ENCODE measurements around the gene USB1. TPM values are rescaled to one million over a fixed set of nuclear protein-coding genes. Genes with fewer than 3 reads are reported as not detected.

USB1 gene
- total RNA-seq, 1 donor from 2014 or later: 44.2 TPM

DNA sequence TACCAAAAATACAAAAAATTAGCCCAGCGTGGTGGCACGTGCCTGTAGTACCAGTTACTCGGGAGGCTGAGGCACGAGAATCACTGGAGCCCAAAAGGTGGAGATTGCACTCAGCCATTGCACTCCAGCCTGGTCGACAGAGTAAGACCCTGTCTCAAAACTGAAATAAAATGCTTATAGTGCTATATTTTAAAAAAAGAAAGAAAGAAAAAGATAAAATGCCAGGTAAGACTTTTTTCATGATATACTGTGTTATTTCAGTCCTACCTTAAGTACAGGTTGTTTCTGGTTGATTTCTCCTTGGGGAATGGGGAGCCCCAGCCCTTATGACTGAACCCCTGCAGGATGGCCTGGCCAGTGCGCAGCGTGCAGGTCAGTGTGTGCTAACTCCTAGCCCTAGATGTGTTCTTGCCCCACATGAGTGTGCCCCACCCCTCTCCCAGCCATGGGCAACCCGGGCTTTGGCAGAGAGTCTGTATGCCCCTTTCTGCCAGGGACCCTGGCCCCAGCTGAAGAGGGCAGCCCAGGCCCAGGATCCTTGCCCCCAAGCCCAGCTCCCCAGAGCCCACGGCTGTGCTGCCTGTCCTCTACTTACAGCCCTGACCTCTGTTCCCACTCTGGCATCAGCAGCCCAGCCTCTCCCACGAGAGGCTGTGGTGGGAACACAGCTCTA lies 31.6 kb upstream of the USB1 start:
- Histone ChIP-seq H3K4me3 (no peak overlapping the region), H3K27ac (no peak overlapping the region), H3K4me1 (no peaks in the 10 kb centered on the region), H3K36me3 (no peaks in the 10 kb centered on the region), H3K9me3 (no peaks in the 10 kb centered on the region), H3K27me3 (no peaks in the 10 kb centered on the region)
- TF ChIP-seq POLR2A (IDR thresholded peaks at IDR 0.05) (no peak), POLR2AphosphoS5 (IDR thresholded peaks at IDR 0.05; ENCODE audit: insufficient read depth in 1 of 2, low read depth in 1 of 2) (no peak)
- TF ChIP-seq, protein P1, sequence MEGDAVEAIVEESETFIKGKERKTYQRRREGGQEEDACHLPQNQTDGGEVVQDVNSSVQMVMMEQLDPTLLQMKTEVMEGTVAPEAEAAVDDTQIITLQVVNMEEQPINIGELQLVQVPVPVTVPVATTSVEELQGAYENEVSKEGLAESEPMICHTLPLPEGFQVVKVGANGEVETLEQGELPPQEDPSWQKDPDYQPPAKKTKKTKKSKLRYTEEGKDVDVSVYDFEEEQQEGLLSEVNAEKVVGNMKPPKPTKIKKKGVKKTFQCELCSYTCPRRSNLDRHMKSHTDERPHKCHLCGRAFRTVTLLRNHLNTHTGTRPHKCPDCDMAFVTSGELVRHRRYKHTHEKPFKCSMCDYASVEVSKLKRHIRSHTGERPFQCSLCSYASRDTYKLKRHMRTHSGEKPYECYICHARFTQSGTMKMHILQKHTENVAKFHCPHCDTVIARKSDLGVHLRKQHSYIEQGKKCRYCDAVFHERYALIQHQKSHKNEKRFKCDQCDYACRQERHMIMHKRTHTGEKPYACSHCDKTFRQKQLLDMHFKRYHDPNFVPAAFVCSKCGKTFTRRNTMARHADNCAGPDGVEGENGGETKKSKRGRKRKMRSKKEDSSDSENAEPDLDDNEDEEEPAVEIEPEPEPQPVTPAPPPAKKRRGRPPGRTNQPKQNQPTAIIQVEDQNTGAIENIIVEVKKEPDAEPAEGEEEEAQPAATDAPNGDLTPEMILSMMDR (IDR thresholded peaks at IDR 0.05): no peak
- DNase-seq (ENCODE audit: extremely low spot score in 2 of 2): no peak
- intact Hi-C loops (cut with DNase I): no loop called here

DNA sequence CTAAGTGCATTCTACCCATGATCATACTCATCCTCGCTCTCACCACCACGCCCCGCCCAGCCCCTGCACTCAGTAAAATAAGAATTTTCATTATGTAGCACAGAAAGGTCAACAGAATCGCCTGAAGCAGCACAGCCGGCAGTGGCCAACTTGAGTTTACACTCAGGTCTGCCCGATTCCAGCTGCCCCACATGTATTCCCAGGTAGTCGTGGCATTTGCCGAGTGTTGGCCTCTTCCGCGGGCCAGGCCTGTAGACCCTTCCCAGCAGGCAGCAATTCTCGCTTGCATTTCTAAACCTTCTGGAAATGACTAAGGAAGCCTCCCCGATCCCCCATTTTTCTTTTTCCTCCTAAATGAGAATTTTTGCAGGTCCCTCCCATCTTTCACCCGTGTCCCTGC lies 30.9 kb upstream of the USB1 start:
- DNase-seq (ENCODE audit: extremely low spot score in 2 of 2): no peak
- no peaks in the 10 kb centered on the region for H3K4me1 ChIP-seq
- H3K27me3 ChIP-seq: no peaks in the 10 kb centered on the region
- no peak for TF ChIP-seq POLR2A (IDR thresholded peaks at IDR 0.05)
- TF ChIP-seq POLR2AphosphoS5 (IDR thresholded peaks at IDR 0.05; ENCODE audit: insufficient read depth in 1 of 2, low read depth in 1 of 2): no peak
- TF ChIP-seq, protein P1 (IDR thresholded peaks at IDR 0.05): no peak
- no peak overlapping the region for H3K27ac ChIP-seq
- no peak overlapping the region for H3K4me3 ChIP-seq
- no peaks in the 10 kb centered on the region for H3K9me3 ChIP-seq
- no peaks in the 10 kb centered on the region for H3K36me3 ChIP-seq
- intact Hi-C loops (cut with DNase I): no loop called here

DNA sequence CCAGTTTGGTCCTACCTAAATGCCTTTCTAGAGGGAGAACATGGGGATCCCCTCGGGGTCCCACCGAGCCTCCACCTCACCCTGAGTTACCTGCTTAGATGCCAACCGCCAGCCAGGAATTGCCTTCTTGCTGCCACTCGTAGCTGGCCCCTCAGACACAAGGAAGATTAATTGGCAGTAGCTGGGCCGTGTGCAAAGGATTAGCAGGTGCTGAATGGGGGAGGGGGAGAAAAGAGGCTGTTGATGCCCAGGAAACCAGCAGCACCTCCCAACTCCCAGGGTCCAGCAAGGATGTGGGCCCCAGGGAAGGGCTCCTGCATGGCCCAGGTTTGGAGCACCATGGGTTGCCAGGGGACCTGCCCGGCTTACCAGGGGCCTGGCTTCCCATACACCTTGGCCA lies 30.2 kb upstream of the USB1 start, which contains the start of gene CNGB1:
TSS of gene CNGB1 (minus strand) at position 159 of the 400 bp plus-strand sequence. CDS start 3,842 bp downstream, outside the sequence.
- Histone ChIP-seq H3K4me1 (no peaks in the 10 kb centered on the region), H3K9me3 (no peaks in the 10 kb centered on the region), H3K27ac (no peak within 1 kb of the TSS), H3K4me3 (no peak within 1 kb of the TSS), H3K36me3 (no peaks in the 10 kb centered on the region), H3K27me3 (no peaks in the 10 kb centered on the region)
- intact Hi-C loops (cut with DNase I): no loop called here
- no peak for DNase-seq (ENCODE audit: extremely low spot score in 2 of 2)
- TF ChIP-seq POLR2AphosphoS5 (IDR thresholded peaks at IDR 0.05; ENCODE audit: insufficient read depth in 1 of 2, low read depth in 1 of 2) (no peak), POLR2A (IDR thresholded peaks at IDR 0.05) (no peak)
- TF ChIP-seq, protein P1 (IDR thresholded peaks at IDR 0.05): no peak

DNA sequence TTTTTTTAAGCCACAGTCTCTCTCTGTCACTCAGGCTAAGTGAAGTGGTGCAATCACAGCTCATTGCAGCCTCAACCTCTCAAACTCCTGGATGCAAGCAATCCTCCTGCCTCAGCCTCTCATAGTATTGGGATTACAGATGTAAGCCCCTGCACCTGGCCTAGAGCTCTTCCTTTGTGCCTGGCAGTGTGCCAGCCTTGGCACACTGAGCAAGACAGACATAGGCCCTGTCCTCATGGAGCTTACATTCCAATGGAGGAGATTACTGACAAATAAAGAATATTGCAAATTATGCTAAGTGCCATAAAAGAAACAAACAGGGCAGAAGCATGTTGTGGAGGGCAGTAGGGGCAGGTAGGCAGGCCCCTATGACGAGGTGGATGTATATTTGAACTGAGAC lies 29.4 kb upstream of the USB1 start:
- H3K9me3 ChIP-seq: no peaks in the 10 kb centered on the region

DNA sequence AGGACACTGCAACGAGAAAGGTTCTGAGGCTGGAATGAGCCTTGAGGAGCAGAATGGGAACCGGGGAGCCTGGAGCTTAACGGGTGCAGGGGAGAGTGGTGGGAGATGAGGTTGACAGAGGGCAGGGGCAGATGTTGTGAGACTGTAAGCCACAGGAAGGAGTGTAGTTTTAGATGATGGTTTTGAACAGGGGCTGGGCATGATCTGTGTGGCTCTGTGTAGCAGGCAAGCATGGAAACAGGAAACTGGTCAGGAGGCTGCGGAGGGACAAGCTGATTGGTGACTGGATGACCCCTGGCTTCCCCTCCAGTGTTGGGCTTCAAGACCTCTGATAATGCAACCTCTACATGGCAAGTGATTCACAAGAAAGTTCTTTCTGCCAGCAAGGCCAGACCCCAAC lies 28.9 kb upstream of the USB1 start:
- no peak for DNase-seq (ENCODE audit: extremely low spot score in 2 of 2)
- Histone ChIP-seq H3K4me3 (no peak overlapping the region), H3K27ac (no peak overlapping the region), H3K9me3 (no peaks in the 10 kb centered on the region), H3K4me1 (no peaks in the 10 kb centered on the region), H3K27me3 (no peaks in the 10 kb centered on the region), H3K36me3 (no peaks in the 10 kb centered on the region)
- intact Hi-C loops (cut with DNase I): no loop called here
- TF ChIP-seq POLR2AphosphoS5 (IDR thresholded peaks at IDR 0.05; ENCODE audit: insufficient read depth in 1 of 2, low read depth in 1 of 2) (no peak), POLR2A (IDR thresholded peaks at IDR 0.05) (no peak)
- TF ChIP-seq, protein P1 (IDR thresholded peaks at IDR 0.05): no peak

More for the DNA sequence above, 29.4 kb upstream of the USB1 start:
- Histone ChIP-seq H3K4me3 (no peak overlapping the region), H3K27me3 (no peaks in the 10 kb centered on the region), H3K36me3 (no peaks in the 10 kb centered on the region), H3K27ac (no peak overlapping the region), H3K4me1 (no peaks in the 10 kb centered on the region)
- no peak for DNase-seq (ENCODE audit: extremely low spot score in 2 of 2)
- intact Hi-C loops (cut with DNase I): no loop called here
- TF ChIP-seq, protein P1 (IDR thresholded peaks at IDR 0.05): no peak
- TF ChIP-seq POLR2AphosphoS5 (IDR thresholded peaks at IDR 0.05; ENCODE audit: insufficient read depth in 1 of 2, low read depth in 1 of 2) (no peak), POLR2A (IDR thresholded peaks at IDR 0.05) (no peak)

Measured in vagina (tissue), 2 donors.